CD4-positive, alpha-beta T cell treated with Interleukin-1 beta for 1 hour (primary cell): ENCODE results near the gene BPIFB1.

Experiments used
- DNase-seq, 2 donors: peaks; one replicate each; pipeline ENCODE4 v3.0.0-alpha.2; 2020 to 2022

BPIFB1 gene

GRCh38 chr20:33299111-33299603 is 16.1 kb downstream of the BPIFB1 start:
- peak; percentile 60 to 70 for DNase-seq

GRCh38 chr20:33301192-33301930 is 18.3 kb downstream of the BPIFB1 start:
- DNase-seq: no peak

GRCh38 chr20:33303595-33303994 is 20.6 kb downstream of the BPIFB1 start:
- DNase-seq: no peak

- DNase-seq: no peak
These were observed 21.0 kb downstream of the BPIFB1 start for GRCh38 chr20:33304046-33304445.

DNA sequence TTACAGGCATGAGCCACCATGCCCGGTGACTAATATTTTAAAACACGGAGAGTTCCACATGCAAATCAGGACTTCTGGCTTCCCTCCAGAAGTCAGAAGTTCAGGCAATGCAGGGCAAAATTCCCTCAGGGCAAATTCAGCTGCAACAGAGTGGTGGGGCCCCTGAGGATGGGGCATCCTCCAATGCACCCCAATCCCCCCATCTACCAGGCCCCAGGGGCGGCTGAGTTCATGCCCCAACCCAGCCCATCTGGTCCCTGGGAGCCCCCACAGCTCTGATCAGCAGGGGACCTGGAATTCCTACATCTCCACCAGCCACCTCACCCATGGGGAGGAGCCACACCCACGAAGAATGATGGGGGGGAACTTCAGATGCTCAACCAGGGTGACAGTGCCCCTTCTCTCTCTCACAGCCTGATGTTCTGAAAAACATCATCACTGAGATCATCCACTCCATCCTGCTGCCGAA is 22.6 kb downstream of the BPIFB1 start:
- DNase-seq: no peak

- DNase-seq: no peak
These were observed 23.2 kb downstream of the BPIFB1 start for GRCh38 chr20:33306228-33306627.

DNA sequence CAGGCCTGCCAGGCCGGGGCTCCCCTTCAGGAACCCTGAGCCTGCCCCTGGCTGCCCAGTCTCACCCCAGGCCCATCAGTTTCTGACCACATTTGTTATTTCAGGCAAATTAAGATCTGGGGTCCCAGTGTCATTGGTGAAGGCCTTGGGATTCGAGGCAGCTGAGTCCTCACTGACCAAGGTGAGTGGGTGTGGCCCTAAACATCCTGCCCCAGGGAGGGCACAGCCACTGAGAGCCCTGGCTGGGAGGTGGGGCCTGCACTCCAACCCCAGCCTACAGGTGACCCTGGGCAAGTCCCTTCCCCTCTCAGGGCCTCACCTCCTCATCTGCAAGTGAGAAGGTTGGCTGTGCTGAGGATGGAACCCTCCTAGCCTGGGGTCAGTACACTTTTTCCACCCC is 23.8 kb downstream of the BPIFB1 start:
- DNase-seq: no peak

GRCh38 chr20:33308668-33309067 is 25.7 kb downstream of the BPIFB1 start:
- DNase-seq: no peak

DNA sequence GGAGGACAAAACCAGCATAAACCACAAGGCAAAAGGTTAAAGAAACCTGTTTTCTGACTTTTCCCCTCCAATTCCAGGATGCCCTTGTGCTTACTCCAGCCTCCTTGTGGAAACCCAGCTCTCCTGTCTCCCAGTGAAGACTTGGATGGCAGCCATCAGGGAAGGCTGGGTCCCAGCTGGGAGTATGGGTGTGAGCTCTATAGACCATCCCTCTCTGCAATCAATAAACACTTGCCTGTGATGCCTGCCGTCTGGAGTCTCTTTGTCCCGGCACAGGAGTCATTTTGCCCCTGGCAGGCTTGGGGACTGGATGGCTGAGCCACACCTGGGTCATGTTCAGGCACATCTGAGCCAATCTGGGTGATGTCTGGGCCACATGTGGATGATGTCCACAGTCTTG is 26.6 kb downstream of the BPIFB1 start:
- no peak for DNase-seq

- no peak for DNase-seq
These were observed 27.4 kb downstream of the BPIFB1 start for GRCh38 chr20:33310327-33310899.

DNA sequence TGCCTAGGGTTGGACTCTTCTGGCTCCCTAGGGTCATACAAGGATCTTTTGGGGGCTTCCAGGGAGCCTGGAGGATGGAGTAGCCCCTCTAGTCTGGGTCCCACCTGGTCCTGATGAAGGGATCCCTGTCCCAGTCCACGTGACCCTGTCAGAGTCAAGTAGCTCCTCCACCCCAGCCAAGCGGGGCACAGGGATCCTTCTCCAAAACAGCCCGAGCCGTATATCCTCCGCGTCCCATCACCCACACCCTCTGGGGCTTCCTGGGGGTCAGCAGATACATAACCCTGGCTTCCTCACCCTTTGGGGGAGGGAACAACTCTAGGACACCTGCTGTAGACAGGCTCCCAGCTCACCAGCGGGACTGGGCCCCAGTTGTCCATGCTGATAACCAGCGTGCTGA is 28.0 kb downstream of the BPIFB1 start:
- DNase-seq: no peak

GRCh38 chr20:33311996-33312395 is 29.0 kb downstream of the BPIFB1 start:
- no peak for DNase-seq

DNA sequence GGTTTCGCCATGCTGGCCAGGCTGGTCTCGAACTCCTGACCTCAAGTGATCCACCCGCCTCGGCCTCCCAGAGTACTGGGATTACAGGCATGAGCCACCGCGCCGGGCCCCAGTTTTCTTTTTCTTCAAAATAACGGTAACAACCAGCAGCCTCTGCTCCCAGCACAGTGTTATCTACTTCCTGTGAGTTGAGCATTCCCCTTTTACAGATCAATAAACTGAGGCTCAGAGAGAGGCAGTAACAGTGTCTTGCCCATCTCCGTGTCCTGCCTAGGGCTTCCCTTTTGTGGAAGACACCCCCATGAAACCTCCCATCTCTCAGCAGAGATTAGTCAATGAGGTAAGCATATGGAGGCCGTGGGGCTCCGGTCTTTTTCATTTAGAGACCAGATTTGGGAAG is 29.6 kb downstream of the BPIFB1 start:
- no peak for DNase-seq

DNA sequence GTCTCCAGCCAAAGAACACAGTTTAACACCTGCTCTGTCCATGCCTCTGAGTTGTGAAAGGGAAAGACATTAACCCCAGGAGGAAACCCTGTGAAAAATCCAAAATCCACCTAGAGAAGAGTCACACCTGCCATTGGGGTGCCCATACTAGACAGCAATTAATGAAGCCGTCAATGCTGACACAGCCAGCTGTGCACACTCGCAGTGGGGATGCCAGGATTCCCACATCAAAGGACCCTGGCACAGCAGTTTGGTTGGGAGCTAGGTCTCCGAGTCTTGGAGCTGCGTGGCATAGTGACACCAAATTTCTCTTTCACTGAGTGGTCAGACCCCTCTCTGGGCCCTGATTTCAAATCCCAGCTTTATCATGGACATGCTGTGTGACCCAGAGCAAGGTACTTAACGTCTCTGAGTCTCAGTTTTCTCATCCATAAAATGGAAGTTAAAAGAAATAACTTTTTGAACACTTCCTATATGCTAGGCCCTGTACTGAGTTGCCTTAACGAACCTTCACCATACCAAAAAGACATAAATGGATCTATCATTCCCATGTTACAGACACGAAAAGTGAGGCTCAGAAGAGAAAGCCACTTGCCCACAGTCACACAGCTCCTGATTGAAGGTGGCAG is 30.8 kb downstream of the BPIFB1 start:
- no peak for DNase-seq

DNA sequence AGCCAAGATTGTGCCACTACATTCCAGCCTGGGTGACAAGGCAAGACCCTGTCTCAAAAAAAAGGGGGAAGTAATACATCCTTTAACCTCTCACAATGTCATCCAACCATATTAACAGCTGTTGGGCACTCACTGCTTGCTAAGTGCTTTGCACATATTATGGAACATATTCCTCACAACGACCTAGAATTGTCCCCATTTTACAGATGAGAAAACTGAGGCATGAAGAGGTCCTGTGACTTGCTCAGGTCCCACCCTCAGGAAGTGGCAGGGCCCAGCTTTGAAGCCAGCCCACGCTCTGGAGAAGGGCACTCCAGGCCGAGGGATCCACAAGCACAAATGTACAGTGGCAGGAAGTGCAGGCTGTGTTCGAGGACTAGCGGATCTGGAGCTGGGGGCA is 33.3 kb downstream of the BPIFB1 start:
- DNase-seq: no peak

DNA sequence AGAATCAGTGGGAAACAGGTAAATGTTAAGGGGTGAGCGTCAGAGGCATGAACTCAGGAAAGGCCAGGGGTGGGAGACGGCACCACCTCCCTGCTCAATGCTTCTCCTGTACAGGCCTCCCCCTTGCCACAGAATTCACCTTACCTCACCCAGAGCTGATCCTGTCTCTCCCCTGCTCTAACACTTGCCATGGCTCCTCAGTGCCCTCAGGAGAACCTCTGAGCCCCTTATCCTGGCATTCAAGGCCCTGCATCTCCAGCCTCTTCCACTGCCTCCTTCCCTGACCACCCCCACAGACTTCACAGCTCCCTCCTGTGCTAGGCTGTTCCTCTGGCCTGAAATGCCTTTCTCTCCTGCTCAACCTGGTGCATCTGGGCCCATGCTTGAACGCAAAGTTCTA is 33.9 kb downstream of the BPIFB1 start:
- no peak for DNase-seq

GRCh38 chr20:33317424-33318095 is 34.5 kb downstream of the BPIFB1 start:
- no peak for DNase-seq

- DNase-seq: no peak
These were observed 35.0 kb downstream of the BPIFB1 start for GRCh38 chr20:33318096-33318429.

DNA sequence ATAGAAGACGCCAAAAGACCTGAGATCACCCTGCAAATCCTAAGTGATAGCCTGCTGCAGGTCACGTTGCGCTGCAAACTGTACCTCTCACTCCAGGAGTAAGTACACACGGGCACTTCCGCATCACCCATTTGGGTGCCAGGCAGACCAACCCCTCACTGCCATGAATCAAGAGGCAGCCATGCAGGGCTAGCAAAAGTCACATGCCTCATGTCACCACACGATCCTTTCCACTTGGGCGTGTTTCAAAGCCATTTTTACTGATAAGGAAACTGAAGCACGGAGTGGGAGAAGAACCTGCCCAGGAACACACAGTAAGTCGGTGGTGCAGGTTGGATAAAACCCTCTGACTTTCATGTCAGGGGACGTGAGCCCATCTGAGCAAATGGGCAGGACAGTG is 37.0 kb downstream of the BPIFB1 start:
- DNase-seq: no peak

- DNase-seq: no peak
These were observed 39.4 kb downstream of the BPIFB1 start for GRCh38 chr20:33322456-33322855.

GRCh38 chr20:33323236-33323635 is 40.2 kb downstream of the BPIFB1 start:
- DNase-seq: no peak

DNA sequence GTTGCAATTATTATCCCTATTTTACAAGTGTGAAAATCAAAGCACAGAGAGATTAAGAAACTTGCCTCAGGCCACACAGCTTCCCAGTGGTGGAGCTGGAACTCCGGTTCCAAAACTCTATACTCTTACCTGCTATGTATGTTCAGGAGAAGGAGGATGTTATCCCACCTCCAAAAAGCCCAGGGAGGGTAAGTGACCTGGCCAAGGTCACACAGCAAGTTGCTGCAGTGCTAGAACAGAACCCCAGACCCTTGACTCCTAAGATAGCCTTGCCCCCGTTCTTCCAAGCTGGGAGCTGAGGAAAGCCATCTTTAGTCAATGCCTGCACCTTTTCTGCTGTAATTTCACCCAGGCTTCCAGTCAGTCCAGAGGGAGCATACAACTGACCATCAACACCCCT is 42.3 kb downstream of the BPIFB1 start:
- no peak for DNase-seq
